NB4 (cell line): Measurements from ENCODE around the gene GRID1.

Source experiments
- POLR2A ChIP-seq: IDR thresholded peaks from 2 replicates; pipeline ENCODE4 v1.6.1; 2011; ENCODE audit warnings: mild to moderate bottlenecking; ENCODE audit not compliant: insufficient read length; ENCODE audit errors: extremely low read depth
- TF ChIP-seq, protein P1 (sequence below): IDR thresholded peaks from 2 replicates; pipeline ENCODE4 v1.6.1; 2011; ENCODE audit warnings: low read depth, low read length
- TF ChIP-seq, protein P2 (sequence below): IDR thresholded peaks from one replicate; pipeline ENCODE4 v1.5.1; 2012; ENCODE audit warnings: low read depth, low read length

DNA sequence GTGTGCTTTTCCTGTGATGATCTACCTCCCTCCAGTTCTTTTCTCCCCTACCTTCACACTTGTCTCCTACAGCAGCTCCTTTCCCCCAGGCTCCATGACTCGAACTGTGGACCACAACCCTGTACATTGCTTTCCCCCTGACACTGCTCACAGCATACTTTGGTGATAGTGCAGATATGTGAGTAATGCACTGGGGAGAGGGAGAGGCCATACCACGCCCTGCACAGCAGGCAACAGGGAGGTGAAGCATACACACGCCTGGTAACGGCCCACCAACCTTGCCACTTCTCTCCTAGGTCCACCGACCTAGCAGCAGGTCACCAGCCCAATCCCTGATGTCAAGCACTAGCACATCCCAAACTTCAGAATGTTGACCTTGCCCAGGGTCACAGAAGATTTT lies 238.2 kb downstream of the GRID1 start:
- TF ChIP-seq, protein P1, sequence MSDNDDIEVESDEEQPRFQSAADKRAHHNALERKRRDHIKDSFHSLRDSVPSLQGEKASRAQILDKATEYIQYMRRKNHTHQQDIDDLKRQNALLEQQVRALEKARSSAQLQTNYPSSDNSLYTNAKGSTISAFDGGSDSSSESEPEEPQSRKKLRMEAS: no peak
- no peak for TF ChIP-seq POLR2A
- TF ChIP-seq, protein P2, sequence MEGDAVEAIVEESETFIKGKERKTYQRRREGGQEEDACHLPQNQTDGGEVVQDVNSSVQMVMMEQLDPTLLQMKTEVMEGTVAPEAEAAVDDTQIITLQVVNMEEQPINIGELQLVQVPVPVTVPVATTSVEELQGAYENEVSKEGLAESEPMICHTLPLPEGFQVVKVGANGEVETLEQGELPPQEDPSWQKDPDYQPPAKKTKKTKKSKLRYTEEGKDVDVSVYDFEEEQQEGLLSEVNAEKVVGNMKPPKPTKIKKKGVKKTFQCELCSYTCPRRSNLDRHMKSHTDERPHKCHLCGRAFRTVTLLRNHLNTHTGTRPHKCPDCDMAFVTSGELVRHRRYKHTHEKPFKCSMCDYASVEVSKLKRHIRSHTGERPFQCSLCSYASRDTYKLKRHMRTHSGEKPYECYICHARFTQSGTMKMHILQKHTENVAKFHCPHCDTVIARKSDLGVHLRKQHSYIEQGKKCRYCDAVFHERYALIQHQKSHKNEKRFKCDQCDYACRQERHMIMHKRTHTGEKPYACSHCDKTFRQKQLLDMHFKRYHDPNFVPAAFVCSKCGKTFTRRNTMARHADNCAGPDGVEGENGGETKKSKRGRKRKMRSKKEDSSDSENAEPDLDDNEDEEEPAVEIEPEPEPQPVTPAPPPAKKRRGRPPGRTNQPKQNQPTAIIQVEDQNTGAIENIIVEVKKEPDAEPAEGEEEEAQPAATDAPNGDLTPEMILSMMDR: no peak
